HepG2 (cell line): ENCODE measurements around the gene ANKRD65. TPM values are rescaled to one million over a fixed set of nuclear protein-coding genes. Genes with fewer than 3 reads are reported as not detected.

Source experiments
- CHCHD3 ChIP-seq: sonication (generic); formaldehyde crosslinking; IDR thresholded peaks from 2 replicates; pipeline ENCODE4 v1.8.0; 2022; ENCODE audit warnings: mild to moderate bottlenecking, missing genetic modification reagents, moderate library complexity
- EED ChIP-seq: sonication (generic); formaldehyde crosslinking; IDR thresholded peaks from 2 replicates; pipeline ENCODE4 v1.5.0; 2020; ENCODE audit warnings: mild to moderate bottlenecking, missing genetic modification reagents
- FOXM1 ChIP-seq: sonication (generic); formaldehyde crosslinking; IDR thresholded peaks from 2 replicates; pipeline ENCODE4 v1.5.0; 2020; ENCODE audit warnings: missing genetic modification reagents
- FOXP1 ChIP-seq, 2 experiments: fragments of 450-650 bp in 1 of 2; IDR thresholded peaks; 2 replicates each; pipeline ENCODE4 v1.6.1; 2017 to 2018; ENCODE audit warnings: antibody characterized with exemption in 1 of 2
- GFI1 ChIP-seq: sonication (generic); formaldehyde crosslinking; IDR thresholded peaks from 2 replicates; pipeline ENCODE4 v1.5.0; 2020; ENCODE audit warnings: missing genetic modification reagents, mild to moderate bottlenecking, borderline replicate concordance
- HOXA9 ChIP-seq: sonication (generic); formaldehyde crosslinking; IDR thresholded peaks from 2 replicates; pipeline ENCODE4 v1.8.1; 2022; ENCODE audit warnings: missing genetic modification reagents, mild to moderate bottlenecking, moderate library complexity, borderline replicate concordance
- NFKB2 ChIP-seq: sonication (generic); formaldehyde crosslinking; IDR thresholded peaks from 2 replicates; pipeline ENCODE4 v1.4.0; 2020; ENCODE audit warnings: missing genetic modification reagents, borderline replicate concordance
- PCBP2 ChIP-seq: fragments of 200-400 bp; formaldehyde crosslinking; optimal IDR thresholded peaks from 2 replicates; pipeline ENCODE3; 2018; ENCODE audit warnings: low read length, low read depth; ENCODE audit not compliant: poor library complexity, severe bottlenecking
- ZNF282 ChIP-seq: fragments of 450-650 bp; IDR thresholded peaks from 2 replicates; pipeline ENCODE4 v1.6.1; 2018; ENCODE audit not compliant: partially characterized antibody
- ZNF451 ChIP-seq: sonication (generic); formaldehyde crosslinking; IDR thresholded peaks from 2 replicates; pipeline ENCODE4 v1.5.0; 2020; ENCODE audit warnings: mild to moderate bottlenecking, missing genetic modification reagents
- ZNF484 ChIP-seq: sonication (generic); formaldehyde crosslinking; IDR thresholded peaks from 2 replicates; pipeline ENCODE4 v1.5.1; 2020; ENCODE audit warnings: mild to moderate bottlenecking, low read depth, missing genetic modification reagents, borderline replicate concordance
- polyA plus RNA-seq, 8 experiments: library from polyadenylated mRNA; depleted of rRNA in 3 of 8; stranded (reverse) in 7 of 8; unstranded in 1 of 8; fragments of >200 nt; fragmentation: Illumina TruSeq in 4 of 8; extraction: Trizol in 4 of 8; gene quantifications; 2 replicates each; pipeline versions ENCODE4 v1.2.1 to v1.2.3, GENCODE V29; 2011 to 2016; ENCODE audit warnings: low read depth in 4 of 8, missing spikeins in 1 of 8, mixed read lengths in 1 of 8; ENCODE audit not compliant: insufficient read depth in 1 of 8
- total RNA-seq, 5 experiments: library from RNA; depleted of rRNA; stranded (reverse); fragments of >200 nt; fragmentation: Illumina TruSeq; extraction: Trizol; gene quantifications; 2 replicates each; pipeline ENCODE4 v1.2.3, GENCODE V29; 2016; ENCODE audit warnings: low read depth in 1 of 5
- TF ChIP-seq, protein P1 (sequence below): sonication (generic); formaldehyde crosslinking; IDR thresholded peaks from 2 replicates; pipeline ENCODE4 v1.5.1; 2020; ENCODE audit warnings: mild to moderate bottlenecking, missing genetic modification reagents
- TF ChIP-seq, protein P2 (sequence below): sonication (generic); formaldehyde crosslinking; IDR thresholded peaks from 2 replicates; pipeline ENCODE4 v1.4.0; 2020; ENCODE audit warnings: missing genetic modification reagents
- TF ChIP-seq, protein P3 (sequence below): sonication (generic); formaldehyde crosslinking; IDR thresholded peaks from 2 replicates; pipeline ENCODE4 v1.9.0; 2021; ENCODE audit warnings: mild to moderate bottlenecking, missing genetic modification reagents

ANKRD65 gene
- total and polyA plus RNA-seq, 2 of the 13 experiments (the other 11 are each of a cell fraction or from before 2014, with no cell fraction given) = 12.1 to 30.1 TPM

DNA sequence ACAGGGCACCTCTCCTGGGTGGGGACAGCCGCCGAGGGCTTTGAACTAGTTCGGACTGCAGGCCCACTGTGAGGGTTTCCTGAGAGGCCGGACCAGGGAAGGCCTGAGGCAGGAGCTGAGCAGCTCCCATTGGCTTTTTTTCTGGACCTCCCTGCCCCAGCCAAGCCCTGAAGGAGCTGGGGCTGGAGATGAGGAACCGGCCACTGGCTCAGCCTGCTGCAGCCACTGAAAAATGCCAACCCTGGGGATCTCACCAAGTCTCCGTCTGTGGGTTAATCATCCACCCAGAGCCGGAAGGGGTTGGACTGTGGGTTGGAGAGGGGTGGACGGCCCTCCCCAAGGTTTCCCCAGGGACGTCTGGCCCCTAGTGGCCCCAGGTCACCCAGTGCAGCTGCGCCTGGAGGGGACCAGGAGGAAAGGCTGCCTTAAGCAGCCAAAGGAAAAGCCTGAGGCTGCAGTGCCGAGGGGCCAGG lies 16.9 kb upstream of the ANKRD65 start (continued):
- TF ChIP-seq ZNF484 (CRISPR knock-in tag) (no peak), PCBP2 (no peak), ZNF451 (CRISPR knock-in tag) (no peak), CHCHD3 (CRISPR knock-in tag) (no peak), EED (CRISPR knock-in tag) (no peak), GFI1 (CRISPR knock-in tag) (no peak), HOXA9 (CRISPR knock-in tag) (no peak), FOXP1 (IDR thresholded peaks at IDR 0.05) (no peak), FOXP1 (CRISPR knock-in tag; IDR thresholded peaks at IDR 0.05) (no peak), NFKB2 (CRISPR knock-in tag) (no peak), ZNF282 (no peak), FOXM1 (CRISPR knock-in tag) (no peak)
- TF ChIP-seq, protein P1, sequence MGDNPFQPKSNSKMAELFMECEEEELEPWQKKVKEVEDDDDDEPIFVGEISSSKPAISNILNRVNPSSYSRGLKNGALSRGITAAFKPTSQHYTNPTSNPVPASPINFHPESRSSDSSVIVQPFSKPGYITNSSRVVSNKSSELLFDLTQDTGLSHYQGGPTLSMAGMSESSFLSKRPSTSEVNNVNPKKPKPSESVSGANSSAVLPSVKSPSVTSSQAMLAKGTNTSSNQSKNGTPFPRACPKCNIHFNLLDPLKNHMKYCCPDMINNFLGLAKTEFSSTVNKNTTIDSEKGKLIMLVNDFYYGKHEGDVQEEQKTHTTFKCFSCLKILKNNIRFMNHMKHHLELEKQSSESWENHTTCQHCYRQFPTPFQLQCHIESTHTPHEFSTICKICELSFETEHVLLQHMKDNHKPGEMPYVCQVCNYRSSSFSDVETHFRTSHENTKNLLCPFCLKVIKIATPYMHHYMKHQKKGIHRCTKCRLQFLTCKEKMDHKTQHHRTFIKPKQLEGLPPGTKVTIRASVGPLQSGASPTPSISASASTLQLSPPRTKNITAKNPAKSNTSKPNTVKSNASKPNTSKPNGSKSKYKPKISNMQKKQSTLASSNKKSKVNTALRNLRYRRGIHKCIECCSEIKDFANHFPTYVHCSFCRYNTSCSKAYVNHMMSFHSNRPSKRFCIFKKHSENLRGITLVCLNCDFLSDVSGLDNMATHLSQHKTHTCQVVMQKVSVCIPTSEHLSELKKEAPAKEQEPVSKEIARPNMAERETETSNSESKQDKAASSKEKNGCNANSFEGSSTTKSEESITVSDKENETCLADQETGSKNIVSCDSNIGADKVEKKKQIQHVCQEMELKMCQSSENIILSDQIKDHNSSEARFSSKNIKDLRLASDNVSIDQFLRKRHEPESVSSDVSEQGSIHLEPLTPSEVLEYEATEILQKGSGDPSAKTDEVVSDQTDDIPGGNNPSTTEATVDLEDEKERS (CRISPR knock-in tag) = no peak
- TF ChIP-seq, protein P2, sequence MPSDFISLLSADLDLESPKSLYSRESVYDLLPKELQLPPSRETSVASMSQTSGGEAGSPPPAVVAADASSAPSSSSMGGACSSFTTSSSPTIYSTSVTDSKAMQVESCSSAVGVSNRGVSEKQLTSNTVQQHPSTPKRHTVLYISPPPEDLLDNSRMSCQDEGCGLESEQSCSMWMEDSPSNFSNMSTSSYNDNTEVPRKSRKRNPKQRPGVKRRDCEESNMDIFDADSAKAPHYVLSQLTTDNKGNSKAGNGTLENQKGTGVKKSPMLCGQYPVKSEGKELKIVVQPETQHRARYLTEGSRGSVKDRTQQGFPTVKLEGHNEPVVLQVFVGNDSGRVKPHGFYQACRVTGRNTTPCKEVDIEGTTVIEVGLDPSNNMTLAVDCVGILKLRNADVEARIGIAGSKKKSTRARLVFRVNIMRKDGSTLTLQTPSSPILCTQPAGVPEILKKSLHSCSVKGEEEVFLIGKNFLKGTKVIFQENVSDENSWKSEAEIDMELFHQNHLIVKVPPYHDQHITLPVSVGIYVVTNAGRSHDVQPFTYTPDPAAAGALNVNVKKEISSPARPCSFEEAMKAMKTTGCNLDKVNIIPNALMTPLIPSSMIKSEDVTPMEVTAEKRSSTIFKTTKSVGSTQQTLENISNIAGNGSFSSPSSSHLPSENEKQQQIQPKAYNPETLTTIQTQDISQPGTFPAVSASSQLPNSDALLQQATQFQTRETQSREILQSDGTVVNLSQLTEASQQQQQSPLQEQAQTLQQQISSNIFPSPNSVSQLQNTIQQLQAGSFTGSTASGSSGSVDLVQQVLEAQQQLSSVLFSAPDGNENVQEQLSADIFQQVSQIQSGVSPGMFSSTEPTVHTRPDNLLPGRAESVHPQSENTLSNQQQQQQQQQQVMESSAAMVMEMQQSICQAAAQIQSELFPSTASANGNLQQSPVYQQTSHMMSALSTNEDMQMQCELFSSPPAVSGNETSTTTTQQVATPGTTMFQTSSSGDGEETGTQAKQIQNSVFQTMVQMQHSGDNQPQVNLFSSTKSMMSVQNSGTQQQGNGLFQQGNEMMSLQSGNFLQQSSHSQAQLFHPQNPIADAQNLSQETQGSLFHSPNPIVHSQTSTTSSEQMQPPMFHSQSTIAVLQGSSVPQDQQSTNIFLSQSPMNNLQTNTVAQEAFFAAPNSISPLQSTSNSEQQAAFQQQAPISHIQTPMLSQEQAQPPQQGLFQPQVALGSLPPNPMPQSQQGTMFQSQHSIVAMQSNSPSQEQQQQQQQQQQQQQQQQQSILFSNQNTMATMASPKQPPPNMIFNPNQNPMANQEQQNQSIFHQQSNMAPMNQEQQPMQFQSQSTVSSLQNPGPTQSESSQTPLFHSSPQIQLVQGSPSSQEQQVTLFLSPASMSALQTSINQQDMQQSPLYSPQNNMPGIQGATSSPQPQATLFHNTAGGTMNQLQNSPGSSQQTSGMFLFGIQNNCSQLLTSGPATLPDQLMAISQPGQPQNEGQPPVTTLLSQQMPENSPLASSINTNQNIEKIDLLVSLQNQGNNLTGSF (CRISPR knock-in tag) = no peak
- TF ChIP-seq, protein P3, sequence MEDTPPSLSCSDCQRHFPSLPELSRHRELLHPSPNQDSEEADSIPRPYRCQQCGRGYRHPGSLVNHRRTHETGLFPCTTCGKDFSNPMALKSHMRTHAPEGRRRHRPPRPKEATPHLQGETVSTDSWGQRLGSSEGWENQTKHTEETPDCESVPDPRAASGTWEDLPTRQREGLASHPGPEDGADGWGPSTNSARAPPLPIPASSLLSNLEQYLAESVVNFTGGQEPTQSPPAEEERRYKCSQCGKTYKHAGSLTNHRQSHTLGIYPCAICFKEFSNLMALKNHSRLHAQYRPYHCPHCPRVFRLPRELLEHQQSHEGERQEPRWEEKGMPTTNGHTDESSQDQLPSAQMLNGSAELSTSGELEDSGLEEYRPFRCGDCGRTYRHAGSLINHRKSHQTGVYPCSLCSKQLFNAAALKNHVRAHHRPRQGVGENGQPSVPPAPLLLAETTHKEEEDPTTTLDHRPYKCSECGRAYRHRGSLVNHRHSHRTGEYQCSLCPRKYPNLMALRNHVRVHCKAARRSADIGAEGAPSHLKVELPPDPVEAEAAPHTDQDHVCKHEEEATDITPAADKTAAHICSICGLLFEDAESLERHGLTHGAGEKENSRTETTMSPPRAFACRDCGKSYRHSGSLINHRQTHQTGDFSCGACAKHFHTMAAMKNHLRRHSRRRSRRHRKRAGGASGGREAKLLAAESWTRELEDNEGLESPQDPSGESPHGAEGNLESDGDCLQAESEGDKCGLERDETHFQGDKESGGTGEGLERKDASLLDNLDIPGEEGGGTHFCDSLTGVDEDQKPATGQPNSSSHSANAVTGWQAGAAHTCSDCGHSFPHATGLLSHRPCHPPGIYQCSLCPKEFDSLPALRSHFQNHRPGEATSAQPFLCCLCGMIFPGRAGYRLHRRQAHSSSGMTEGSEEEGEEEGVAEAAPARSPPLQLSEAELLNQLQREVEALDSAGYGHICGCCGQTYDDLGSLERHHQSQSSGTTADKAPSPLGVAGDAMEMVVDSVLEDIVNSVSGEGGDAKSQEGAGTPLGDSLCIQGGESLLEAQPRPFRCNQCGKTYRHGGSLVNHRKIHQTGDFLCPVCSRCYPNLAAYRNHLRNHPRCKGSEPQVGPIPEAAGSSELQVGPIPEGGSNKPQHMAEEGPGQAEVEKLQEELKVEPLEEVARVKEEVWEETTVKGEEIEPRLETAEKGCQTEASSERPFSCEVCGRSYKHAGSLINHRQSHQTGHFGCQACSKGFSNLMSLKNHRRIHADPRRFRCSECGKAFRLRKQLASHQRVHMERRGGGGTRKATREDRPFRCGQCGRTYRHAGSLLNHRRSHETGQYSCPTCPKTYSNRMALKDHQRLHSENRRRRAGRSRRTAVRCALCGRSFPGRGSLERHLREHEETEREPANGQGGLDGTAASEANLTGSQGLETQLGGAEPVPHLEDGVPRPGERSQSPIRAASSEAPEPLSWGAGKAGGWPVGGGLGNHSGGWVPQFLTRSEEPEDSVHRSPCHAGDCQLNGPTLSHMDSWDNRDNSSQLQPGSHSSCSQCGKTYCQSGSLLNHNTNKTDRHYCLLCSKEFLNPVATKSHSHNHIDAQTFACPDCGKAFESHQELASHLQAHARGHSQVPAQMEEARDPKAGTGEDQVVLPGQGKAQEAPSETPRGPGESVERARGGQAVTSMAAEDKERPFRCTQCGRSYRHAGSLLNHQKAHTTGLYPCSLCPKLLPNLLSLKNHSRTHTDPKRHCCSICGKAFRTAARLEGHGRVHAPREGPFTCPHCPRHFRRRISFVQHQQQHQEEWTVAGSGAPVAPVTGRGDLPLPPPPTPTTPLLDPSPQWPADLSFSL = no peak
